ENCODE data around the gene GP1BA. TPM values are rescaled to one million over a fixed set of nuclear protein-coding genes. Genes with fewer than 3 reads are reported as not detected.

GP1BA gene
- total RNA-seq, 1 experiment from 2014 or later: not detected

GRCh38 chr17:4939796-4940554 lies 7.9 kb downstream of the GP1BA start, which contains the start of the genes RNF167 and SLC25A11:
RNF167 (plus strand) TSS chr17:4940268; CDS start chr17:4940910, 642 bp downstream.
SLC25A11 (minus strand) TSS chr17:4940046; CDS start chr17:4939910, 136 bp downstream.
- CTCF ChIA-PET: interaction anchor here (0.5 to 3.0 kb wide), 12 partner anchors 9 to 537 kb away, joined by 3 to 24 read pairs (median 3); partner anchors contain the start of gene PFN1
- POLR2A ChIA-PET: interaction anchor here (0.6 to 21.5 kb wide), 29 partner anchors 10 to 1366 kb away, joined by 3 to 639 read pairs (median 6); partner anchors contain the start of genes ARRB2, CAMTA2, CHRNE and CYB5D2
- H3K27me3 Mint-ChIP-seq (ENCODE audit: insufficient read depth, unreplicated experiment): no peaks in the 10 kb centered on the region
- peak within 1 kb of the TSS; percentile 91 for H3K4me3 Mint-ChIP-seq (ENCODE audit: unreplicated experiment)
- no TSS peak for BruUV-seq (replicated peaks)
- peaks cover 56% of the 10 kb centered on the region for H3K36me3 Mint-ChIP-seq (ENCODE audit: insufficient read depth, unreplicated experiment)
- peak within 1 kb of the TSS; percentile 98 for H3K27ac Mint-ChIP-seq (ENCODE audit: low read depth, unreplicated experiment)
- peaks cover 43% of the 10 kb centered on the region for H3K4me1 Mint-ChIP-seq (ENCODE audit: insufficient read depth, unreplicated experiment)
- peak; percentile 99 for DNase-seq (ENCODE audit: unreplicated experiment)
- intact Hi-C loops (cut with micrococcal nuclease): loop anchor here (1.0 to 2.0 kb wide), 2 partner anchors 19 to 31 kb away; no protein-coding TSS in a partner anchor
- TF ChIP-seq CTCF (IDR thresholded peaks at IDR 0.05; ENCODE audit: unreplicated experiment): no peak
- H3K9me3 Mint-ChIP-seq (ENCODE audit: unreplicated experiment): no peaks in the 10 kb centered on the region

- peaks cover 51% of the 10 kb centered on the region for H3K4me1 Mint-ChIP-seq (ENCODE audit: insufficient read depth, unreplicated experiment)
- H3K27me3 Mint-ChIP-seq (ENCODE audit: insufficient read depth, unreplicated experiment): no peaks in the 10 kb centered on the region
- H3K9me3 Mint-ChIP-seq (ENCODE audit: unreplicated experiment): no peaks in the 10 kb centered on the region
- H3K36me3 Mint-ChIP-seq (ENCODE audit: insufficient read depth, unreplicated experiment): peaks cover 64% of the 10 kb centered on the region
- no peak for TF ChIP-seq CTCF (IDR thresholded peaks at IDR 0.05; ENCODE audit: unreplicated experiment)
- TSS peak; percentile 72 for BruUV-seq (replicated peaks)
- H3K27ac Mint-ChIP-seq (ENCODE audit: low read depth, unreplicated experiment): peak overlapping the region; percentile 98
- H3K4me3 Mint-ChIP-seq (ENCODE audit: unreplicated experiment): peak overlapping the region; percentile 91
- DNase-seq (ENCODE audit: unreplicated experiment): no peak
- ChIA-PET CTCF (interaction anchor here (0.5 to 3.0 kb wide), 9 partner anchors 8 to 229 kb away, joined by 3 to 24 read pairs (median 3); partner anchors contain the start of gene PFN1), POLR2A (interaction anchor here (0.6 to 21.5 kb wide), 26 partner anchors 9 to 1365 kb away, joined by 3 to 639 read pairs (median 6); partner anchors contain the start of genes ARRB2, CAMTA2, CHRNE and CYB5D2)
- intact Hi-C loops (cut with micrococcal nuclease): loop anchor here (1.0 to 2.0 kb wide), 2 partner anchors 20 to 31 kb away; no protein-coding TSS in a partner anchor
These were observed 8.7 kb downstream of the GP1BA start for GRCh38 chr17:4940555-4941318.

GRCh38 chr17:4941319-4941610 lies 9.2 kb downstream of the GP1BA start:
- Mint-ChIP-seq H3K27ac (ENCODE audit: low read depth, unreplicated experiment) (peak overlapping the region; percentile 98), H3K4me1 (ENCODE audit: insufficient read depth, unreplicated experiment) (peaks cover 55% of the 10 kb centered on the region), H3K27me3 (ENCODE audit: insufficient read depth, unreplicated experiment) (no peaks in the 10 kb centered on the region), H3K4me3 (ENCODE audit: unreplicated experiment) (peak overlapping the region; percentile 91), H3K36me3 (ENCODE audit: insufficient read depth, unreplicated experiment) (peaks cover 69% of the 10 kb centered on the region), H3K9me3 (ENCODE audit: unreplicated experiment) (no peaks in the 10 kb centered on the region)
- ChIA-PET POLR2A (interaction anchor here (2.5 to 21.5 kb wide), 5 partner anchors 8 to 46 kb away, joined by 22 to 639 read pairs (median 77); partner anchors contain the start of genes CAMTA2, ENO3, PFN1 and SPAG7), CTCF (interaction anchor here (0.6 kb wide), 1 partner anchor 39 kb away, joined by 3 read pairs; no protein-coding TSS in a partner anchor)
- DNase-seq (ENCODE audit: unreplicated experiment): no peak
- TF ChIP-seq CTCF (IDR thresholded peaks at IDR 0.05; ENCODE audit: unreplicated experiment): no peak
- no TSS peak for BruUV-seq (replicated peaks)
- intact Hi-C loops (cut with micrococcal nuclease): loop anchor here (2.0 kb wide), 1 partner anchor 20 kb away; no protein-coding TSS in a partner anchor

All from MCF 10A (cell line).